K562 (cell line): ENCODE data around the gene NGRN. TPM values are rescaled to one million over a fixed set of nuclear protein-coding genes. Genes with fewer than 3 reads are reported as not detected.

Experiments used
- polyA plus RNA-seq, 8 experiments: library from polyadenylated mRNA; depleted of rRNA in 4 of 8; stranded (reverse) in 5 of 8; unstranded in 3 of 8; fragments of >200 nt; fragmentation: Nextera tagmentation in 2 of 8; fragmentation: Illumina TruSeq in 1 of 8; extraction: Ambion mirVana in 2 of 8; extraction: Trizol in 1 of 8; gene quantifications; 2 replicates each; pipeline versions ENCODE4 v1.2.1 to v1.2.3, GENCODE V29; 2011 to 2014; ENCODE audit warnings: inconsistent platforms in 1 of 8, missing spikeins in 1 of 8
- small RNA-seq: library from RNA; depleted of rRNA; stranded (forward); fragments of <200 nt; gene quantifications from one replicate; pipeline ENCODE3, GENCODE V24; 2014
- total RNA-seq, 7 experiments: library from RNA; depleted of rRNA in 6 of 7; stranded (reverse); fragments of >200 nt in 6 of 7; fragmentation: Illumina TruSeq in 2 of 7; extraction: Trizol in 2 of 7; gene quantifications; 2 replicates each; pipeline versions ENCODE4 v1.2.1 to v1.2.3, GENCODE V29; 2011 to 2021; ENCODE audit warnings: low replicate concordance in 1 of 7

Gene NGRN
- total and polyA plus RNA-seq, 9 of the 15 experiments (the other 6 are each of a cell fraction or from before 2014, with no cell fraction given), result 14.0 to 73.4 (median 60.0) TPM

Small RNA genes lying within 50 kb of the gene (small RNA-seq; reads per million reads assigned to genes)
- gene AC091167.3, result not detected
- not detected for gene RN7SL736P

Other genes with a start within 250 kb of the NGRN start
- 59.2 and 74.5 TPM in 2 replicates for gene IDH2, start 163.2 kb upstream of the NGRN start, total RNA-seq (2014; rRNA removed)
- gene IDH2, start 163.2 kb upstream of the NGRN start, total RNA-seq (2014; rRNA removed; fragmentation: Illumina TruSeq; extraction: Trizol), result 34.2 and 41.2 TPM in 2 replicates
- 72.3 and 72.6 TPM in 2 replicates for gene IDH2, start 163.2 kb upstream of the NGRN start, total RNA-seq (2015; rRNA removed; fragmentation: Illumina TruSeq; extraction: Trizol)
- 76.7 and 80.4 TPM in 2 replicates for gene IDH2, start 163.2 kb upstream of the NGRN start, total RNA-seq (2021)
- gene IDH2, start 163.2 kb upstream of the NGRN start, polyA plus RNA-seq (2011; rRNA removed), result 99.9 and 181 TPM in 2 replicates
- 83.0 and 84.4 TPM in 2 replicates for gene IDH2, start 163.2 kb upstream of the NGRN start, polyA plus RNA-seq (2014; fragmentation: Illumina TruSeq; extraction: Trizol)
- gene IDH2, start 163.2 kb upstream of the NGRN start, polyA plus RNA-seq (2014; fragmentation: Nextera tagmentation; extraction: Ambion mirVana), result 1 to 10 TPM in 1 of 2 experiments, under 1 TPM in 1; 0.70 to 3.1 TPM
- 51.1 and 52.3 TPM in 2 replicates for gene IDH2, start 163.2 kb upstream of the NGRN start, polyA plus RNA-seq (2014; rRNA removed)
- 11.0 and 38.7 TPM in 2 replicates for gene SEMA4B, start 64.3 kb upstream of the NGRN start, total RNA-seq (2014; rRNA removed)
- gene SEMA4B, start 64.3 kb upstream of the NGRN start, total RNA-seq (2014; rRNA removed; fragmentation: Illumina TruSeq; extraction: Trizol), result 8.5 and 10.7 TPM in 2 replicates
- gene SEMA4B, start 64.3 kb upstream of the NGRN start, total RNA-seq (2015; rRNA removed; fragmentation: Illumina TruSeq; extraction: Trizol), result 16.7 and 17.7 TPM in 2 replicates
- 33.6 and 37.9 TPM in 2 replicates for gene SEMA4B, start 64.3 kb upstream of the NGRN start, total RNA-seq (2021)
- 28.8 and 56.9 TPM in 2 replicates for gene SEMA4B, start 64.3 kb upstream of the NGRN start, polyA plus RNA-seq (2011; rRNA removed)
- 10.9 and 16.9 TPM in 2 replicates for gene SEMA4B, start 64.3 kb upstream of the NGRN start, polyA plus RNA-seq (2014; fragmentation: Illumina TruSeq; extraction: Trizol)
- gene SEMA4B, start 64.3 kb upstream of the NGRN start, polyA plus RNA-seq (2014; fragmentation: Nextera tagmentation; extraction: Ambion mirVana), result 1 to 10 TPM; 1.3 to 1.5 TPM
- 24.8 and 27.8 TPM in 2 replicates for gene SEMA4B, start 64.3 kb upstream of the NGRN start, polyA plus RNA-seq (2014; rRNA removed)
- 61.4 and 94.5 TPM in 2 replicates for gene CIB1, start 31.7 kb upstream of the NGRN start, total RNA-seq (2014; rRNA removed)
- 46.9 and 49.6 TPM in 2 replicates for gene CIB1, start 31.7 kb upstream of the NGRN start, total RNA-seq (2014; rRNA removed; fragmentation: Illumina TruSeq; extraction: Trizol)
- 63.4 and 64.5 TPM in 2 replicates for gene CIB1, start 31.7 kb upstream of the NGRN start, total RNA-seq (2015; rRNA removed; fragmentation: Illumina TruSeq; extraction: Trizol)
- gene CIB1, start 31.7 kb upstream of the NGRN start, total RNA-seq (2021), result 106 and 107 TPM in 2 replicates
- gene CIB1, start 31.7 kb upstream of the NGRN start, polyA plus RNA-seq (2011; rRNA removed), result 136 and 186 TPM in 2 replicates
- 107 and 138 TPM in 2 replicates for gene CIB1, start 31.7 kb upstream of the NGRN start, polyA plus RNA-seq (2014; fragmentation: Illumina TruSeq; extraction: Trizol)
- 10 to 100 TPM; 14.9 to 33.8 TPM for gene CIB1, start 31.7 kb upstream of the NGRN start, polyA plus RNA-seq (2014; fragmentation: Nextera tagmentation; extraction: Ambion mirVana)
- gene CIB1, start 31.7 kb upstream of the NGRN start, polyA plus RNA-seq (2014; rRNA removed), result 128 and 142 TPM in 2 replicates
- gene GDPGP1, start 31.5 kb upstream of the NGRN start, total RNA-seq (2014; rRNA removed), result 3.9 and 4.0 TPM in 2 replicates
- gene GDPGP1, start 31.5 kb upstream of the NGRN start, total RNA-seq (2014; rRNA removed; fragmentation: Illumina TruSeq; extraction: Trizol), result 2.8 and 3.0 TPM in 2 replicates
- 2.4 and 3.0 TPM in 2 replicates for gene GDPGP1, start 31.5 kb upstream of the NGRN start, total RNA-seq (2015; rRNA removed; fragmentation: Illumina TruSeq; extraction: Trizol)
- gene GDPGP1, start 31.5 kb upstream of the NGRN start, total RNA-seq (2021), result 6.0 and 6.1 TPM in 2 replicates
- 3.7 and 4.0 TPM in 2 replicates for gene GDPGP1, start 31.5 kb upstream of the NGRN start, polyA plus RNA-seq (2011; rRNA removed)
- 1.2 and 2.0 TPM in 2 replicates for gene GDPGP1, start 31.5 kb upstream of the NGRN start, polyA plus RNA-seq (2014; fragmentation: Illumina TruSeq; extraction: Trizol)
- under 1 TPM; 0.78 to 0.92 TPM for gene GDPGP1, start 31.5 kb upstream of the NGRN start, polyA plus RNA-seq (2014; fragmentation: Nextera tagmentation; extraction: Ambion mirVana)
- 2.6 and 3.3 TPM in 2 replicates for gene GDPGP1, start 31.5 kb upstream of the NGRN start, polyA plus RNA-seq (2014; rRNA removed)
- 0.04 TPM in 1 of 2 replicates, not detected in the other for gene TTLL13, start 16.1 kb upstream of the NGRN start, total RNA-seq (2014; rRNA removed)
- gene TTLL13, start 16.1 kb upstream of the NGRN start, total RNA-seq (2014; rRNA removed; fragmentation: Illumina TruSeq; extraction: Trizol), result 0.10 and 0.22 TPM in 2 replicates
- 0.11 TPM in 1 of 2 replicates, not detected in the other for gene TTLL13, start 16.1 kb upstream of the NGRN start, total RNA-seq (2015; rRNA removed; fragmentation: Illumina TruSeq; extraction: Trizol)
- gene TTLL13, start 16.1 kb upstream of the NGRN start, total RNA-seq (2021), result 0.11 and 0.36 TPM in 2 replicates
- 0.20 and 0.24 TPM in 2 replicates for gene TTLL13, start 16.1 kb upstream of the NGRN start, polyA plus RNA-seq (2011; rRNA removed)
- gene TTLL13, start 16.1 kb upstream of the NGRN start, polyA plus RNA-seq (2014; fragmentation: Illumina TruSeq; extraction: Trizol), result 0.12 TPM in 1 of 2 replicates, not detected in the other
- under 1 TPM; 0.10 to 0.17 TPM for gene TTLL13, start 16.1 kb upstream of the NGRN start, polyA plus RNA-seq (2014; fragmentation: Nextera tagmentation; extraction: Ambion mirVana)
- gene TTLL13, start 16.1 kb upstream of the NGRN start, polyA plus RNA-seq (2014; rRNA removed), result 0.05 TPM in 1 of 2 replicates, not detected in the other
- 1.00 and 1.6 TPM in 2 replicates for gene ZNF774, start 86.6 kb downstream of the NGRN start, total RNA-seq (2014; rRNA removed)
- gene ZNF774, start 86.6 kb downstream of the NGRN start, total RNA-seq (2014; rRNA removed; fragmentation: Illumina TruSeq; extraction: Trizol), result 0.95 and 1.9 TPM in 2 replicates
- gene ZNF774, start 86.6 kb downstream of the NGRN start, total RNA-seq (2015; rRNA removed; fragmentation: Illumina TruSeq; extraction: Trizol), result 1.2 TPM in 2 replicates
- gene ZNF774, start 86.6 kb downstream of the NGRN start, total RNA-seq (2021), result 1.2 and 3.0 TPM in 2 replicates
- gene ZNF774, start 86.6 kb downstream of the NGRN start, polyA plus RNA-seq (2011; rRNA removed), result 1.5 and 1.6 TPM in 2 replicates
- 1.7 and 3.9 TPM in 2 replicates for gene ZNF774, start 86.6 kb downstream of the NGRN start, polyA plus RNA-seq (2014; fragmentation: Illumina TruSeq; extraction: Trizol)
- gene ZNF774, start 86.6 kb downstream of the NGRN start, polyA plus RNA-seq (2014; fragmentation: Nextera tagmentation; extraction: Ambion mirVana), result under 1 TPM; 0.32 to 0.34 TPM
- gene ZNF774, start 86.6 kb downstream of the NGRN start, polyA plus RNA-seq (2014; rRNA removed), result 1.7 and 2.0 TPM in 2 replicates
- gene IQGAP1, start 122.6 kb downstream of the NGRN start, total RNA-seq (2014; rRNA removed), result 67.1 and 76.0 TPM in 2 replicates
- 81.0 and 96.7 TPM in 2 replicates for gene IQGAP1, start 122.6 kb downstream of the NGRN start, total RNA-seq (2014; rRNA removed; fragmentation: Illumina TruSeq; extraction: Trizol)
- gene IQGAP1, start 122.6 kb downstream of the NGRN start, total RNA-seq (2015; rRNA removed; fragmentation: Illumina TruSeq; extraction: Trizol), result 143 and 150 TPM in 2 replicates
- gene IQGAP1, start 122.6 kb downstream of the NGRN start, total RNA-seq (2021), result 59.6 and 63.9 TPM in 2 replicates
- 71.8 and 77.7 TPM in 2 replicates for gene IQGAP1, start 122.6 kb downstream of the NGRN start, polyA plus RNA-seq (2011; rRNA removed)
- gene IQGAP1, start 122.6 kb downstream of the NGRN start, polyA plus RNA-seq (2014; fragmentation: Illumina TruSeq; extraction: Trizol), result 116 and 125 TPM in 2 replicates
- 10 to 100 TPM; 37.6 to 38.7 TPM for gene IQGAP1, start 122.6 kb downstream of the NGRN start, polyA plus RNA-seq (2014; fragmentation: Nextera tagmentation; extraction: Ambion mirVana)
- 68.7 and 79.2 TPM in 2 replicates for gene IQGAP1, start 122.6 kb downstream of the NGRN start, polyA plus RNA-seq (2014; rRNA removed)